ENCODE data around the gene CDK15.
"Not testable (repeated sequence)": the region's sequence is repeated elsewhere in the genome, so short reads cannot be mapped to it uniquely, and the experiment has no call there.

The CDK15 gene

DNA sequence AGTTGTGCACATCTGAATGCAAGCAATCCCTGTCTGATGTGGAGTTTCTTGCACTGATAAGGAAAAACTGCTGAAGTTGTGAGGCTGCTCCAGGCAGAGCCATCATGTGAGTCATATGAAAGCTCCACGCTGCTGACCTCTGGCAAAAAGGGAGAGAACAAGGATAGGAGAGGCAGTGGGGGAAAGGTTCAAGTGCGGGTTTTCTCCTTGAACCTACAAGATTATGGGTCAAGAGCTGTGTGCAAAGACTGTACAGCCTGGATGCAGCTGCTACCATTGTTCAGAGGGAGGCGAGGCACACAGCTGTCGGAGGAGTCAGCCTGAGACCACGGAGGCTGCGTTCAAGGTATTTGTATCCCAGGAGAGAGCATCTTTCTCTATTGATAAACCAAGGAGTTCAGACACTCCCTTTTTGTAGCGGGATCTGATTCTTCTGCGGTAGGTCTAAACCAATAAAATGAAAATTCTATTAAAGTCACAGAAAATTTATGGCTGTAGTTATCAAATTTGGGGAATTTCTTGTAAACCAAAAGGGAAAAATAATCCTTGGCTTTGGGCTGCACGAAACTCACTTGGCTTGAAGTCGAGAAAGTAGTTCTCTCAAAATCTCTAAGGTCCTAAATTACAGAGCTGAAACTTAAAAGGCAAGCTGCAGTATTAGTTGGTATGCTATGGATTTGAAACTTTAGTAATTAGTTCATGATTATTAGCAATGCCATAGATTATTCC, at the start of gene CDK15:
Gene CDK15, plus strand, starts transcription at position 96 of the 729 bp plus-strand sequence. Its CDS starts 128 bp downstream, at position 224.
- no peak for DNase-seq

DNA sequence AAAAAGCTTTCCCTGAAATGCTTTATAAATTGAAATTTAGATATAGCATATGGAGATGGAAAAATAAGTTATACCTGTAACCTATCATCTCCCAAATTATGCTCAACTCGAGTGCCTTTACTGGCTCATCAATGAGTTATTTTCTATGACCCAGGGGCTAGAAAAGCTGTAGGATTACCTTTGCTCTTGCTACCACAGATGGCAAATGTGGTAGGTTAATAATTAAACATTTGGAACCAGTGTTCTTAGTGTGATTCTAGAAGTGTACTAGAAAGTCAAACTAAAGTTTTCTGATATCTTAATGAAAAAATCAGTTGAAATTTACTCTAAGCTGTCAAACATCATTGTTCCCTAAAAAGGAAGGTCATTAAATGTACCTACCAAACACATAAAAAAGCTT, 48.1 kb upstream of the CDK15 start:
- no peak for DNase-seq

DNA sequence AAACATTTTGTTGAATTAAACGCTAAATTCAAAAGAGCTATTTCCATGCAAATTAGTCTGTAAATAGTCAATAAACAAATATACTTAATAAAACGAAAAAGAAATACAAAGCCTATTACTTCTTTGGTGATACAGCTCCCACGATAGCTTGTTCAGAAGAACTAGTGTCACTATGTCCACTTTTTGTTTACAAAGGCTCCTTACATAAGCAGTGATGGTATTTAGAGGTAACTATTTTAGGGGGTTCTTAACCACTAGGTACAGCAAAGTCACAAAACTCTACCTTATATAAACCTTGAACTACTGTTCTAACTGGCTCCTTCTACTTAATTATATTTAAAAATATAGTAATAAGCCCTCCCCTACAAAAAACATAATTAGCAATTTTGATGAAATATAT, 47.5 kb upstream of the CDK15 start:
- no peak for DNase-seq

DNA sequence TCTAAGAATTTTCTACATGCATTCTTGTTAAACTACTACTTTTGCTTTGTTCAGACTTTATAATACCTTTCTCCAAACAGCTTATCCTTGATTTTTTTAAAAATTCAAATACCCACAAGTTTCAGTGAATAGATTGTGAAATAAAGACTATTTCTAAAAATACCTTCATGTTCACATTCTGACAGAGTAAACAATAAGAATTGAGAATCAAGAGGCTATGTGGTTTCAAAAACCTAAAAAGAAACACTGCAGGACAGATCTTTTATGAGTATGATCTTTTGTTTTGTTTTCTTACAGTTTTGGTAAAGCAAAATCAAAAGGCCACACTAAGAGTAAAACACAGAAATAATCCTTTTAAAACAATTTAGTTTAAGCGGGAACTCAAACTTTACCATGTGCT, 46.8 kb upstream of the CDK15 start:
- DNase-seq = no peak

DNA sequence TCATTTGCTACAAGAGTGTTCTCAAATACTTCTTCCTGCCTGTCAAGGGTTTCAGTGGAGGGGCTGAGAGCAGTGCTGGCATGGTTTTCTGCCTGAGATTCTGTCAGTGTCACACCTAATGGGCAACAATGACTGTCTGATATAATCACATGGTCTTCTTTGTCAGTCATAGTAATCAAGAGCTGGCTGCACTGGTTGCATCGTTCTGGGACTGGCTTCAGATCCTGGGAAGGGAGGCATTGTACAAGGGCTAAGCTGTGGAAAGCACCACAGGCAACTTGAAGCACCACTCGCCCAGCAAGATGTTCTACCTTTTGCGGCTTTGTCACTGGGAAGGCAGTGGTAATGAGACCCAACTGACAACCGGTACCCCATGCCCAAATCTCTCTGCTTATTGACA, 45.2 kb upstream of the CDK15 start:
- no peak for DNase-seq

DNA sequence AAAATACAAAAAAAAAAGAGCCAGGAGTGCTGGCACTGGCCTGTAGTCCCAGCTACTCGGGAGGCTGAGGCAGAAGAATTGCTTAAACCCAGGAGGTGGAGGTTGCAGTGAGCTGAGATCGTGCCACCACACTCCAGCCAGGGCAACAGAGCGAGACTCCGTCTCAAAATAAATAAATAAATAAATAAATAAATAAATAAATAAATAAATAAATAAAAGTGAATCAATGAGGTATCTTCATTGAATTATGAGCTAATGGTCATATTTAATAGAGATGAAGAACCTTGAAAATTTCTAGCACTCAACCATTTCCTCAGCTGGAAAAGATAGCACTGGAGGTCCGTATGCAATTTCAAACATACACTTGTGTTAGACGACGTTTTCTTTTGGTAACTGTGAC, 41.9 kb upstream of the CDK15 start:
- not testable (repeated sequence) for DNase-seq

DNA sequence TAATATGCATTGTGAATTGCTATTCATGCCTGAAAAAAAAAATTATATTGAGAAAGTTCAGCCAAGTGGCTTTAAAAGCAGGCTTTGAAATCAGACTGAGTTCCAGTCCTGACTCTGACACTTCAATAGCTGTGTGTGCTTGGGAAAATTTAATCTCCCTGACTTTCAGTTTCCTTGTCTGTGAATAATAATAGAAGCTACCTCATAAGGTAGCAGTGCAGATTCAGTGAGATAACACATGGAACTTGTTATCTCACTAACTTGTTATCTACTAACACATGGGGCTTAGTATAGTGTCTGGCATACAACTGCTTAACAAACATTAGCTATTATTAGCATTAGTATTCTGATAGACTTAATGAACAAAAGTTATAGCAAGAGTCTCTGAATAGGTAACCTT, 40.5 kb upstream of the CDK15 start:
- DNase-seq = no peak

DNA sequence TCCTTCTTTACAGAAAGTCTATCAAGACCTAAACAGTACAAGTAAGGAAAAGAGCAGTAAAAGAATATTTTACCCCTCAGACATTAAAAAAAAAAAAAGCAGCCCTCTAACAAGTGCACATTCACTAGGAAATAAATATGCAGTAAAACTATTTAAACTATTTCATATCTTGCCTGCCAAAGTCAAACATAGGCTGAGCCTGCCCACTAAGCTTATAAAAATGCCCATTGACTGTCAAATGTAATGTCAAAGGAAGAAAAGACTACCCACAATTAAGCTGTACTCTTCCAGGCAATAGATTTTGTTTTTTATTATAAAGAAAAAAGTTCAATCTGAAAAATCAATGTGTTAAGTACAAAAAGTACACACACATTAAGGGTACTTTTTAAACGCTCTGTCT, 37.4 kb upstream of the CDK15 start:
- no peak for DNase-seq

DNA sequence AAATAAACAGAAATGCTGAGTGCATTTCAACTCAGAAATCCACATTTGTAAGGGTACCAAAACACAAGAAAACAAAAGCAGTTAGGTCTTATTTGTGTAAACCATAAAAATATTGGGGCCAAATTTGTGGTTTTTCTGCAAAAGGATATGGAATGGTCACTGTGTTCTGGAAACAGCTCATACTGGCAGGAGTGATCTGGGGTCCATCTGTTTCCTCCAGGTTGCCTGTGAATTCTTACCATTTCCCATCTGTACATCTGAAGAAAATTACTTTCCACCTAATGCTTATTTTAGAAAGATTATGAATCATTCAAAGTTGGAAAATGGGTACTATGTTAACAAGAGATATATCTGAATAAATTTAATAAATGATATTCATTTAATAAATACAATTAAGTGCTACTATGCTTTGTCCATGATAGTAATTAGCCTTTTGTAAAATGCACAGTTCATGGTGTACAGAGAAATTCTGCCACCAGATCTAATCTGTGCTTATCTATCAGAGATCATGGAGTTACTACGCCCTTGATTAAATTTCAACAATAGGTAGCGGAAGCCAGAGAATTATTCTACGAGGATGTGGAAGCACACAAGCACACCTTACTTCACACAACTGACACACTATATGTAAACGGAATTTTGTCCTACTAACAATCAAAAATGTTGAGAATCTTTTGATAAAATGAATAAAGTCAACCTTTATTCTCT, 36.5 kb upstream of the CDK15 start:
- DNase-seq = no peak

DNA sequence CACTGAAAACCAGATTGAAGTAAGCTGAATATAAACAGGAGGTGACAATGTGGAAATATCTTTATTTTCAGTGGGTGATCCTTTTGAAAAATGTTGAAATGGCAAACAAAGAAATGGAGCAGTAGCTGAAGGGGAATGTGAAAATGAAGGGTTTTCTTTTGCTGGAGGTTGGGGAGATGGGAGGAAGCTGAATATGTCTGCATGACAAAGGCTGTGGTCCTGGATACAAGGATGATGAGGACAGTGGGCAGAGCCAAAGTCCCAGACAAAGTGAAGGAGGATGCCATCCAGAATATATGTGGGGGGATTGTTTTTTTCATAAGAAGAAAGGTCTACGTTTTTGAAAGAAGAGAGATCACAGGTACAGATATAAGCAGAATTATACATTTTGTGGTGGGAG, 32.3 kb upstream of the CDK15 start:
- no peak for DNase-seq

DNA sequence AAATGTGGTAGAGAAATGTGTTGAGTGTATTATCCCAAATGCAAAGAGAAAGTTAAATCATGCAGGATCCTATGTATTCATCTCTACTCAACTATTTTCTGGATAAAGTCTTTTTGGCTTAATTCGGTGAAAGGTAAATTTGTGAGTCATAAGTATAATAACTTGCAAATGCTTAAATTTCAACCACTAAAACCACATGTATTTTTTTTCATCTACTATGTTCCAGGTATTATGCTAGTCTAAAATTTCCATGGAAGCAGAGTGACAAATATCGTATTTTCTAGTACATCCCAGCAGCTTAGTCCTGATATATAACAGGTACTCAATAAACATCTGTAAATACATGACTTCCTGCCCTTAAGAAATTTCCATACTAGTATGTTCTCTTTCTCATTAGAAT, 31.8 kb upstream of the CDK15 start:
- no peak for DNase-seq

DNA sequence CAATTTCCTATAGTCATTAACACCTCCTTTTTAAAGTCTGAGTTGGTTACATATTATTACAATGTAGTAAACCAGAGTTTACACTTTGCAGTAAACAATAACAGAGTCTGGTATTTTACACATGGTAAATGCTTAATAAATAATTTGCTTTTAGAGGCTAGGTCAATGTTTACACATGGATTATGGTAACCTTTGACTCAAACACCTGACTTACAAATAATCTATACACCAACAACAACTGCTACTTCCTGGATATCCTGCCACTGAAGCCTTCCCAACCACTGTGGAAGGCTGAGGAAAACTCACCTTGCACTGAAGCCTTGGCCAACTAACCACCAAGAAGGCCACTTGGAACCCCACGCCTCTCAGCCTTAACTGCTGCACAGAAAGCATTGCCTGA, 31.0 kb upstream of the CDK15 start:
- no peak for DNase-seq

DNA sequence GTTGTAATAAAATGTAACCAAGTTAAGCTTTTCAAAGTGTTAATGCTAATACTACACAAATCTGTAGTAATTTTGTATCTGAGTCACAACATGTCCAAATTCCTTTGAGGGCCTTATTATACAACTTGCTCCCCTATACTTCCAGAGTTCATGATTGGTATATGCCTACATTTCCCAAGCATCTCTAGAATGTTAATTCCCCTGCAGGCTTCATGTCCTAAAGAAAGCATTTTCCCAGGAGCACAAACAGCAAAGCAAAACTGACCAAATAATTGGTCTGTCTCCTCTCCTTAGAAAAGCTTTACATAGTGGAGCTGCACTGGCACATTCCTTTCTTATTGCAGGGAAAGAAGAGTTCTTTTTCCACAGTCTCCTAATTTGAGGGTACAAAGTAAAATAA, 29.3 kb upstream of the CDK15 start:
- no peak for DNase-seq

DNA sequence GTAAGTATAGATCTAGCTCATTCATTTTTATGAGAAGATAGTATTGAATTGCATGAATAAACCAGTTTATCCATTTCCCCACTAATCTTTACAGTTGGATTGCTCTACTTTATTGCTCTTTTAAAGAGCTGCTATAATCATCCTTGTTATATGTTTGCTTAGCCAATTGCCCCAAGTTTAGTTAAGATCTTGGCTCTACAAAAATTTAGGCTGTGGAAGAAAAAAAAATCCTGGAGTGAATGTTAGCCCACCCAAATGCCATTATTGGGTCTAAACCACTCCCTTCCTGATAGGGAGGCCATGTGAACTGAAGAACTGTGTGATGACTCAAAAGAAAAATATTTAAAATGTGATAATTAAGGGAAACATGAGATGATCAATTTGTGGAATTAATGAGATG, 28.5 kb upstream of the CDK15 start:
- DNase-seq = no peak

DNA sequence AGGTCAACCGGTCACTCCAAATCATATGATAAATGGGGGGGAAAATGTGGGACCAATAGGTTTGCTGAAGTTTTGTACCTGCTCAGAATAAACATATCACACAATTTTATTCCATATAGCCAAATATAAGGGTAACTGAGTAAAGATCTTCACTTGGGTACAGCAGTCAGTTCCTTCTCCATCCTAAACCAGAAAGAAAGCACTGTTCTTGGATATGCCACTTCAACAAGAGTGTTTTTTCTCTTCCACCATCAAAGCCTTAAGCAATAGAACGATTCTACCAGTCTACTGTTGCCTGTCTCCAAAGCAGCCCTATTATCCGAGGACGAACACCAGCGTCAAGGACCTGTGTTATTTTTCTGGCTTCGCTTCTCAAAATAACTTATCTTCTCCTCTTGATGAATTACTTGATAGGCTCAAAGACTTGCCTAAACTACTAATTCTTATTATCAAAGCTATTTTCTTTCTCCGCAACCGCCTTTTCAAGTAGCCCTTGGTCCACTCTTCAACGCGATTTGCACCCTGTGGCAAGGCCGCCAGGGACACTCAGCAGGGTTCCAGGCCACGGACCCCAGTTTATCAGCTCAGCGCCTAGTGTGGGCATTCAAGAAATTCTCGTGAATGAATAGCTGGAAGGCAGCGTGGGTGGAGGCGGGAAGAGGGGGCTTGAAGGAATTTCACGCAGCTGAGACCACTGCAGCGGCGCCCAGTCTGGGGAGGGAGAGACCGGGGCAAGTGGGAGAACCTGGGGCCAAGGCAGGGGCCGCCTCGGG, 26.2 kb upstream of the CDK15 start:
- DNase-seq = no peak

DNA sequence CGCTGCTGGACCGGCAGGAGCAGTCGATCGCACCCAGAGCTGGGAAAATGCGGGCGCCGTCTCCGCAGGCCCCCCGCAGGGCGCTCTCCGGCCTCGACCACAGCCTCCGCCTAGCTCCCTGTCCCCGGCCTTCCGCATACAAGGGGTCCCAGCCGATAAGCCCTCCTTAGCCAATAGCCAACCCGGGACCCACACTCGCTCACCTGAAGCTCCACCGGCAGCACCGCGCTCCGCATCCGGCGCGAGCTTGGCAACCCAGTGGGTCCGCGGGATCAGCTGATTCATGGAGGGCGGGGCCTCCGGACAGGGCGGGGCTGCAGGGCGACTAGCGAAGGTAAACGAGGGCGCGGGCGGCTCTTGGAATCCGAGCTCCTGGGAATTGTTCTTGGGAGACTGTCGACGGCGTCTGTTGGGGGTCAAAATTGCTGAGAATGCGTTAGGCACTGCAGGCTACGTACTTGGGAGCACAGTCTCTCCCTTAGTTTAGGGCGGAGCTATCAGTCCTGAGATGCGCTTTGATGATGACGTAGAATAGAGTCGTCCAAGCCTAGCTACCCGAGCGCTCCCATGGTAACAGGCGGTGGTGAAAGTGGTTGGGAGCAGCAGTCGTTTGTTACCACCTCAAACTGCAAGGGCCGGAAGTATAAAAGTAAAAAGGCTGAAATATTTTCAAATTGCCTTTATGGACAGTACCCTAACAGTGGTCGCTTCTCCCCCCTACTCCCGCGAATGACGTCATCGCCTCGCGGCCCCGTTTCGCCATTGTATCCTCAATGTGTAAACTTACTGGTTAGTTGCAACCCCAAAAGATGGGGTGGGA, 25.5 kb upstream of the CDK15 start, which contains the start of gene ALS2:
Gene ALS2, minus strand, starts transcription at position 260 of the 820 bp plus-strand sequence. CDS start 12,048 bp downstream, outside the sequence.
- peak; percentile 90 for DNase-seq

DNA sequence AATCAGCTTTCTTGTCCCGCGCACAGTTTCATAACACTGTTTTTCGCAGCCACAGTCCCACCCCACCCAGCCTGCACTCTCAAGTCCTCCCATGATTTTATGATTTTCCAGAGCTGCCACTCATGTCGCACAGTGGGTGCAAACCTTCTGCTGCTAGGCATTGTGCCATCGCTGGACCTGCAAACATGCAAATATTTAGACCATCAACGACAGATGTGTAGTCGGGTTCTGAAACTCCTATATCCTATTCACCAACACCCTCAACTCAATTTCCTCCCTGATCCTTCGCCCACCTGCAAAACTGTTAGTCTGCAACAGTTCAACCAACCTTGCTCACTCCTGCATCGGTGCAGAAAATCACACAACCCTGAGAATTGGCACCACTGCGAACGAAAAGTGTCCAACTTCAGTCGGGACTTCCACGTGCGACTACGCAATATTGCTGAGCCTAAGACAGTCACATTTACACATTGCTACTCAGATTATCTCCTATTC, 24.7 kb upstream of the CDK15 start:
- no peak for DNase-seq

DNA sequence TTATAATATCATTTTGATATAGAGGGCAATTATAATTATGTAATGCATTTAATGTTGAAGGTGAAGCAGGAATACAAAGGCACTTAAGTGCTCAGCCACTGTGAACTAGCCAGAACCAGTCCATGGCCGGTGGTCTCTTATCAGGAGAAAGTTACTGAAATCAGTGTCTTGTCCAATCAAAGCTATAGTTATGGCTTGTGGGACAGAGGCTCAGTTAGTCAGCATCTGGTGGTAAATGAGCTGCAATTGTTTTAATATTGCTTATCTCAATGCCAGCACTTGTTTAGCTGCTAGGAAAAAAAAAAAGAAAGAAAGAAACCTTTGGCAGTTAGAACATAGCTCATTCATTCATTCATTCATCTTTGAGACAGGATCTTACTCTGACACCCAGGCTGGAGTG, 21.8 kb upstream of the CDK15 start:
- DNase-seq = no peak

DNA sequence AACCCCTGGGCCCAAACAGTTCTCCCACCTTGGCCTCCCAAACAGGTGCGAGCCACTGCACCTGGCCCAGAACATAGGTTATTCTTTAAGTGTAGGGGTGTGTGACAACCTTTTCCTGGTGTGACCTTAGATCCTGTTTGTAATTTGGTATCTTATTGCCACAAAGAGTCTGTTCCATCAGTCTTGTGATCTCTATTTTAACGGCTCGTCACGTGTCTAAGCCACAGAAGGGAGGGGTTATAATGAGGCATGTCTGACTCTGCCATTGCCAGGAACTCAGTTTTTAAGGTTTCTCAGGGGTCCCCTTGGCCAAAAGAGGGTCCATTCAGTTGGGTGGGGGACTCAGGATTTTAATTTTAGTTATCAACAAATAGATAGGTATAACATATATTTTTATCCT, 21.2 kb upstream of the CDK15 start:
- DNase-seq = no peak

DNA sequence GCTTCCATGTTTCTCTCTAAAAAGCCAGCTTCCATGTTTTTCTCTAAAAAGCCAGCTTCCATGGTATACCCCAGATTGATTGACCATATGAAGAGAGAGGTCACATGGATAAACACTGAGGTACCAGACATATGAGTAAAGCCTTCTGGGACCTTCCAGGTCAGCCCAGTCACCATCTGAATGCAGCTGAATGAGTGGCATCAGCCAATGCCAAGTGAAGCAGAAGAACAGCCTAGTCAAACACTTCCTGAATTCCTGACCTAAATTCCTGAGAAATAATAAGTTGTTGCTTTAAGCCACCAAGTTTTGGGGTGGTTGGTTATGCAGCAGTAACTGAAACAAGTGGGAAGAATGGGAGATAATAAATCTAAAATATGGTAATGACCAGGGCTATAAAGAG, 19.9 kb upstream of the CDK15 start:
- DNase-seq = no peak

DNA sequence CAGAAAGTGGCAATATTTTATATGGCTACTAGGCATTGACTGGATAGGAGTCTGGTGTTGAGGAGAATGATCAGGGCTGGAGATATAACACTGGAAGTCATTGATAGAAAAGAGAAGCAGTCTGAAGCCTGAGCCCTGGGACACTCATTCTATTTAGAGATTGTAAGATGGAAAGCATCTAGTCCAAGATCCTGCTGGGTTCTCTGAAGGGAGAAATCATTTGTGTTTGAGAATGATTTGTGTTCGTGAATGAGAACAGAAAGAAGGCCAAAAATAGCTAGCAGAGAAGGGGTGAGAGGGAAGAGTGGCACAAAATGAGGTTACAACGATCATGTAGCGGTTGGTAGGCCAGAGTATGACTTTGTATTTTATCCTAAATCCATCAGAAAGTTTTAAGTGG, 18.0 kb upstream of the CDK15 start:
- DNase-seq = no peak

DNA sequence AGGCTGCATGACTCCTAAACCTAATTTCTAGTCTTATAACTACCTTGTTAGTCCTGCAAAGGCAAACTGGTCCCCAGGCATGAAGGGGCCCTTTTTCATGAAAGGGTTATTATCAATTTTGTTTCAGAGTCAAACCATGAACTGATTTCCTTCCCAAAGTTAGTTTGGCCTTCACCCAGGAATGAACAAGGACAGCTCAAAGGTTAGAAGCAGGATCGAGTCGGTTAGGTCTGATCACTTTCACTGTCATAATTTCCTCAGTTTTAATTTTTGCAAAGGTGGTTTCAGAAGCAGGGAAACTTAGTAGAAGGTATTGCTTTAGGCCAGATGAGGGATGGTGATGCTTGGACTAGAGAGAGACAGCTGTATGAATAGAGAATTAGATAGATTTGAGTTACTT, 16.9 kb upstream of the CDK15 start:
- DNase-seq = no peak

DNA sequence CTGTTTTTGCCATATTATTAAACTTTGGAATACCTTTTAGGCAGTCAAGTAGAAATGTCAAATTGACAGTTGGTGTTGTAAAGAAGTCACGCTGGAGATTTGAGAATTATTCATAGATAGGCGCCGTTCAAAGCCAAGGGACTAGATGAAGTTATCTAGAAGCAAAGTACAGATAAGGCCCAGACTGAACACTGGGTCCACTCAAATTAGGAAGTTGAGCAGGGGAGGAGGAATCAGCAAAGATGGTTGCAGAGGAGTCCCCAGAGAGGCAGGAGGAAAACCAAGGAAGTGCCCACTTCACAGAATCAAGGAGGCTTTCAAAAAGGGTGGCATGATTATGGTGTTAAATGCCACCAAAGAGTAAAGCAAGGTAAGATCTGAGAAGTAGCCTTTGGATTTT, 16.0 kb upstream of the CDK15 start:
- no peak for DNase-seq

All from NCI-H187 treated with DMSO at 0.1 percent for 48 hours (cell line).